Adrenal gland (tissue), 5 donors: ENCODE data around the gene PTTG1IP.

ENCODE experiments used
- POLR2A ChIP-seq, 2 donors: fragments of 450-650 bp; IDR thresholded peaks; one replicate each; pipeline ENCODE4 v1.6.1; 2017; ENCODE audit warnings: antibody characterized with exemption in 2 of 2, mild to moderate bottlenecking in 2 of 2, moderate library complexity in 1 of 2
- TF ChIP-seq, protein P1 (sequence below), 6 experiments: fragments of 450-650 bp in 4 of 6; fragments of 200-600 bp in 2 of 6; sonication (generic) in 1 of 6; IDR thresholded peaks; 1 replicate in 5 of 6; 2 replicates in 1 of 6; pipeline versions ENCODE4 v1.5.1 to v1.8.0; 2016 to 2021; ENCODE audit warnings: antibody characterized with exemption in 6 of 6, mild to moderate bottlenecking in 2 of 6, moderate library complexity in 1 of 6
- donor health status: DM: no; HTN: no; CAD: no.

GRCh38 chr21:44887807-44888580 lies 14.5 kb upstream of the PTTG1IP start:
- TF ChIP-seq, protein P1, sequence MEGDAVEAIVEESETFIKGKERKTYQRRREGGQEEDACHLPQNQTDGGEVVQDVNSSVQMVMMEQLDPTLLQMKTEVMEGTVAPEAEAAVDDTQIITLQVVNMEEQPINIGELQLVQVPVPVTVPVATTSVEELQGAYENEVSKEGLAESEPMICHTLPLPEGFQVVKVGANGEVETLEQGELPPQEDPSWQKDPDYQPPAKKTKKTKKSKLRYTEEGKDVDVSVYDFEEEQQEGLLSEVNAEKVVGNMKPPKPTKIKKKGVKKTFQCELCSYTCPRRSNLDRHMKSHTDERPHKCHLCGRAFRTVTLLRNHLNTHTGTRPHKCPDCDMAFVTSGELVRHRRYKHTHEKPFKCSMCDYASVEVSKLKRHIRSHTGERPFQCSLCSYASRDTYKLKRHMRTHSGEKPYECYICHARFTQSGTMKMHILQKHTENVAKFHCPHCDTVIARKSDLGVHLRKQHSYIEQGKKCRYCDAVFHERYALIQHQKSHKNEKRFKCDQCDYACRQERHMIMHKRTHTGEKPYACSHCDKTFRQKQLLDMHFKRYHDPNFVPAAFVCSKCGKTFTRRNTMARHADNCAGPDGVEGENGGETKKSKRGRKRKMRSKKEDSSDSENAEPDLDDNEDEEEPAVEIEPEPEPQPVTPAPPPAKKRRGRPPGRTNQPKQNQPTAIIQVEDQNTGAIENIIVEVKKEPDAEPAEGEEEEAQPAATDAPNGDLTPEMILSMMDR (IDR thresholded peaks at IDR 0.05), result no peak
- TF ChIP-seq POLR2A (IDR thresholded peaks at IDR 0.05), result no peak
